NCI-H460 (cell line): Measurements from ENCODE around the gene ATF7IP2. TPM values are rescaled to one million over a fixed set of nuclear protein-coding genes. Genes with fewer than 3 reads are reported as not detected.
"Not testable (repeated sequence)": the region's sequence is repeated elsewhere in the genome, so short reads cannot be mapped to it uniquely, and the experiment has no call there.

Experiments
- DNase-seq: peaks from one replicate; pipeline ENCODE4 v3.0.0-alpha.2; 2016; ENCODE audit warnings: low read depth; ENCODE audit errors: extremely low read depth
- total RNA-seq: library from RNA; depleted of rRNA; stranded (reverse); fragments of >200 nt; shearing (Covaris generic); gene quantifications from 2 replicates; pipeline ENCODE4 v1.2.3, GENCODE V29; 2014

The ATF7IP2 gene
- total RNA-seq, 1 experiment from 2014 or later: 4.8 TPM

DNA sequence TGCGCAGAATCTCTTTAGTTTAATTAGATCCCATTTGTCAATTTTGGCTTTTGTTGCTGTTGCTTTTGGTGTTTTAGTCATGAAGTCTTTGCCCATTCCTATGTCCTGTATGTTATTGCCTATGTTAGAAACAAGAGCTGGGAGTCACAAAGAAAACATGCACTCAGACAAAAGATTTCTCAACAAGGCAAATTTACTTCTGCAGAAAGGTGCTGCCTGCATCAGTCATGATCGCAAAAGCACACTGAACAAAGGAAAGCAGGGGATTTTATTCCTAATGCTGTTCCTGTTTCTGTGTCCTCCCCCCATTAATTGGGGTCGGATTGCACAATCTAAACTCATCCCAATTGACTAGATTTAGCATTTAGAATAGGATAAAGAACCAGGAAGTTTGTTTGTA, 55.9 kb downstream of the ATF7IP2 start:
- DNase-seq: no peak

DNA sequence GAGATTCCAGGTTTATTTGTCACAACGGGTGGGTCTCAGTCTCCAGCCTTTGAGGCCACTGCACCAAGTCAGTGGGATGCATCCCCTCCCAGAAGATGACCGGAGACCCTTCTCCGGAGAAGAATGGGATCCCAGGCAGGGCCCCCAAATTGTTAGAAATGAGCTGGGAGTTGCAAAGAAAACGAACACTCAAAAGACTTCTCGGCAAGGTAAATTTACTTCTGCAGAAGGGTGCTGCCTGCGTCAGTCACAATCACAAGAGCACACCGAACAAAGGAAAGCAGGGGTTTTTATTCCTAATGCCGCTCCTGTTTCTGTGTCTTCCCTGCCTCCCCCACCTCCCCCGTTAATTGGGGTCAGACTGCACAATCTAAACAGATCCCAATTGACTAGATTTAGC, 61.4 kb downstream of the ATF7IP2 start:
- DNase-seq: no peak

DNA sequence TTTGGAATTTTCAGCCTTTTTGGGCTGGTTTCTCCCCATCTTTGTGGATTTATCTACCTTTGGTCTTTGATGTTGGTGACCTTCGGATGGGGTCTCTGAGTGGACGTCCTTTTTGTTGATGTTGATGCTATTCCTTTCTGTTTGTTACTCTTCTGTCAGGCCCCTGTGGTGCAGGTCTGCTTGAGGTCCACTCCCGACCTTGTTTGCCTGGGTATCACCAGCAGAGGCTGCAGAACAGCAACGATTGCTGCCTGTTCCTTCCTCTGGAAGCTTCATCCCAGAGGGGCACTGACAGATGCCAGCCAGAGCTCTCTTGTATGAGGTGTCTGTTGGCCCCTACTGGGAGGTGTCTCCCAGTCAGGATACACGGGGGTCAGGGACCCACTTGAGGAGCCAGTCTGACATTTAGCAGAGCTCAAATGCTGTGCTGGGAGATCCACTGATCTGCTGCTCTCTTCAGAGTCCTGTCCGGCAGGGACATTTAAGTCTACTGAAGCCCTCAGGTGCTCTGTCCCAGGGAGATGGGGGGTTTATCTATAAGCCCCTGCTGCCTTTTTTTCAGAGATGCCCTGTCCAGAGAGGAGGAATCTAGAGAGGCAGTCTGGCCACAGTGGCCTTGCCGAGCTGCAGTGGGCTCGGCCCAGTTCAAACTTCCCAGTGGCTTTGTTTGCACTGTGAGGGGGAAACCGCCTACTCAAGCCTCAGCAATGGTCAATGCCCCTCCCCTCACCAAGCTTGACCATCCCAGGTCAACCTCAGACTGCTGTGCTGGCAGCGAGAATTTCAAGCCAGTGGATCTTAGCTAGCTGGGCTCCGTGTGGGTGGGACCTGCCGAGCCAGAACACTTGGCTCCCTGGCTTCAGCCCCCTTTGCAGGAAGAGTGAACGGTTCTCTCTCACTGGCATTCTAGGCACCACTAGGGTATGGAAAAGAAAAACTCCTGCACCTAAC, 66.6 kb downstream of the ATF7IP2 start:
- not testable (repeated sequence) for DNase-seq

DNA sequence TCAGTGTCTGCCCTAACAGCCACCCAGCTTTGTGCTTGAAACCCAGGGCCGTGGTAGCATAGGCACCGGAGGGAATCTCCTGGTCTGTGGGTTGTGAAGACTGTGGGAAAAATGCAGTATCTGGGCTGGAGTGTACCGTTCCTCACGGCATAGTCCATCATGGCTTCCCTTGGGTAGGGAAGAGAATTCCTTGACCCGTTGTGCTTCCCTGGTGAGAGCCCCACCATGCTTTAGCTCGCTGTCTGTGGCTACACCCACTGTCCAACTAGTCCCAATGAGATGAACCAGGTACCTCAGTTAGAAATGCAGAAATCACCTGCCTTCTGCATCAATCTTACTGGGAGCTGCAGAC, 67.3 kb downstream of the ATF7IP2 start:
- no peak for DNase-seq

DNA sequence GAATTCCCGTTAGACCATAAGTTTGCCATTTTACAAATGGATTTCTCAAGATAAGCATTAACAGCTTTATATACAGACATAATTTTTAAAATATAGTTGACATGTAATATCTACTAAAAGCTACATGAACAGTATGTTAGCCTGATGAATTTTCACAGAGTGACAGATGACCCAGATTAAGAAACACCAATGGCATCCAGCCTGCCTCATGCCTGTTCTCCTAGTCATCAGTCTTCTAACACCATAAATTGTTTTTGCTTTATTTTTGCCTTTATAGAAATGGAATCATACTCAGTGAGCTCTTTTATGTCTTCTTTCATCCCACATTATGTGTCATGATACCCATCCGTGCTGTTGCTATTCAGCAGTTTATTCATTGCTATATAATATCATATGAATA, 80.0 kb downstream of the ATF7IP2 start:
- DNase-seq: no peak

DNA sequence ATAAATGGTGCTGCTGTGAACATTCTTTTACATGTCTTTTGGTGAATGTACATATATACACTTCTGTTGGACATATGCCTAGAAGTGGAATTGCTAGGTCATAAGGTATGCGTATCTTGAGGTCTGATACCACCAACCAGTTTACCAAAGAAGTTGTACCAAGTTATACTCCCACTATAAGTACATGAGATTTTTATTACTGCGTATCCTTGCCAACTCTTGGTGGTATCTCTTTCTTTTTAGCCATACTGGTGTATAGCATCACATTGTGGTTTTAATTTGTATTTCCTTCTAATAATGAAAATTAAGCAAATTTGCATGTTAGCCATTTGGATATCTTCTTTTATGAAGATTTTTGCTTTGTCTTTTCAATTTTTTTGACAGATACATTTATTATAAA, 80.5 kb downstream of the ATF7IP2 start:
- DNase-seq: no peak

DNA sequence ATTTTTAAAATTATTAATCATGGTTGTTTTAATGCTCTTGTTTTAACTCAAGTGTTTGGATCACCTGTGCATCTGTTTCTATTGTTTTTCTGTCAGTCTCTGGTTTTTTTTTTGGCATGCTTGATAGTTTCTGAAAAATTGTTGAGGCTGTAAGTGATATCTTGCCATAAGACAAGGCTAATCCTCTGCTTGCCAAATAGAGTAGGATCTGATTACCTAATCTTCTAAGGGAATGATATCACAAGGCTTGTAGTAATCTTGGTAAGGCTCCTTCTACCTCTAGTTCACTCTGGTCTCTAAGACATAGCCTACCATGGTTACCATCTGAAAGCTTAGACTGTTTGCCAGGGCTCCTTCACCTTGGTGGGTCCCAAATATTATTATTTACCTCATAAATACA, 81.0 kb downstream of the ATF7IP2 start:
- DNase-seq: no peak

DNA sequence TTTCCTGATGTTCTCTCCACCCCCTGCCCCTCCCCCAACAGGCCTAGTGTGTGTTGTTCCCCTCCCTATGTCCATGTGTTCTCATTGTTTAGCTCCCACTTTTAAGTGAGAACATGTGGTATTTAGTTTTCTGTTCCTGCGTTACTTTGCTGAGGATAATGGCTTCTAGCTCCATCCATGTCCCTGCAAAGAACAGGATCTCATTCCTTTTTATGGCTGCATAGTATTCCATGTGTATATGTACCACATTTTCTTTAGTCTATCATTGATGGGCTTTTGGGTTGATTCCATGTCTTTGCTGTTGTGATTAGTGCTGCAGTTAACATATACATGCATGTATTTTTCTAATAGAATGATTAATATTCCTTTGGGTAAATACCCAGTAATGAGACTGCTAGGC, 90.8 kb downstream of the ATF7IP2 start:
- not testable (repeated sequence) for DNase-seq

DNA sequence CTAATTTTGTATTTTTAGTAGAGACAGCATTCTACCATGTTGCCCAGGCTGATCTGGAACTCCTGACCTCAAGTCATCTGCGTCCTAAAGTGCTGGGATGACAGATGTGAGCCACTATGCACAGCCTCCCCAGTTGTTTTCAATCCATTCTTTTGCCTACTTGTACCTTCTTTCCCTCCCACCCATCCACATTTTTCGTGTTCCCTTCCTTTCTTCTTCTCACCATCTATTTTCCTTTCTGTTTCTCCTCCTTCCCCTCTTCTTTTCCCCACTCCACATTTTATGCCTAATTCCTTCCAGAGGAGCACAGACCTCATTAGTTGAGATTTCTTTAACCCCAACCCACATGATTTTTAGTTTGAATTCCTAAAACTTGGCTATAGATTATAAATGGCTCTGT, 94.3 kb downstream of the ATF7IP2 start:
- DNase-seq: no peak

DNA sequence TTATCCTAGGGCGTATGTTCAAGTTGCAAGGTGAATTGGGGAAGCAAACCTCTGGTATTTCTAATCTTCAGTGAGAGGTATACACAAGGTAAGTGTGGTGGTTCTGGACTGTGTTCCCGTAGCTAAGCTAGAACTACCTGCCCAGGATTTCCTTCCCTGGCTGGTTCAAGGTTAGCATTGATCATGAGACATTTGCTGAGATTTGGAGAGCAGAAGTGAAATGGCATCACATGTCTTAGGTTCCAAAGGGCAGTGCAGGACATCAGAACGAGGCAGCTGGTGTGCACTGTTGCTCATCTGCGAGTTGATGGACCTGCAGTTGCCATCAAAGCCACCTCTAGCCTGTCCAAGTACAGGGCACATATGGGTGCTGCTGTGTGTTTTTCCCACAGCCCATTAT, 99.3 kb downstream of the ATF7IP2 start:
- DNase-seq: no peak

DNA sequence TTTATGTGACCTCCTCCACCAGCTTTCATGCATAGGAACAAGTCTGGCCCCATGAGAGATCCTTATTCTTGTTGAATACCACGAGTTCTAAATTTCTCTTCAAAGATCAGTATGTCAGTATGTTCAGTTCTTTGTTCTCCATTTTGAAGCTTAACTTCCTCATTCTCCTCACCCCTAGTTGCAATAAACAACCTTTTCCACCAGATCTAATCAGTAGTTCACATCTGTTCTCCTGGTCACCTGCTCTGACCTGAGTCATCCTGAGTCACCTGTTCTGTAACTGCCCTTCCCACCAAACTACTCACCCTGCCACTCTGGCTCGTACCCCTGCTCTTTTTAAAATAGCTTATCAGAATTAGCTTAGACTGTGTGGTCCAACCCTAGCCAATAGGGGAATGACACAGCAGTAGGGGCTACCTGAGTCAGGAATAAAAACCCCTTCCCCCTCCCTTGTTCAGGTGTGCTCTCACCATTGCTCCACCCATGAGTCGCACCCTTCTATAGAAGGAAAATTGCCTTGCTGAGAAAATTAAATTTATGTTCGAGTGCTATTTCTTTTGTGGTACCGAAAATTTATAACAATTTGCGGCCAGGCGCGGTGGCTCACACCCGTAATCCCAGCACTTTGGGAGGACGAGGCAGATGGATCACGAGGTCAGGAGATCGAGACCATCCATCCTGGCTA, 100.0 kb downstream of the ATF7IP2 start:
- no peak for DNase-seq

DNA sequence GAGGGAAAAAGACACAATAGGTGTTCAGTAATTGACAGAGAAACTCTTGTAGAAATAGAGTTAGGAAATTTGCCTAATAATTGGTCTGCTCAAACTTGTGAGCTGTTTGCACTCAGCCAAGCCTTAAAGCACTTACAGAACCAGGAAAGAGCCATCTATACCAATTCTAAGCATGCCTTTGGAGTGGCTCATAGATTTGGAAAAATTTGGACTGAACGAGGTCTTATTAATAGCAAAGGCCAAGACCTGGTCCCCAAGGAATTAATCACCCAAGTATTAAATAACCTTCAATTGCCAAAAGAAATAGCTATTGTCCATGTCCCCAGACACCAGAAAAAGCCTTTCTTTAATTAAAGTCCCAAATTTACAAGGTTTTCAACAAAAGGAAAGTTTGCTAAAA, 104.3 kb downstream of the ATF7IP2 start:
- no peak for DNase-seq

DNA sequence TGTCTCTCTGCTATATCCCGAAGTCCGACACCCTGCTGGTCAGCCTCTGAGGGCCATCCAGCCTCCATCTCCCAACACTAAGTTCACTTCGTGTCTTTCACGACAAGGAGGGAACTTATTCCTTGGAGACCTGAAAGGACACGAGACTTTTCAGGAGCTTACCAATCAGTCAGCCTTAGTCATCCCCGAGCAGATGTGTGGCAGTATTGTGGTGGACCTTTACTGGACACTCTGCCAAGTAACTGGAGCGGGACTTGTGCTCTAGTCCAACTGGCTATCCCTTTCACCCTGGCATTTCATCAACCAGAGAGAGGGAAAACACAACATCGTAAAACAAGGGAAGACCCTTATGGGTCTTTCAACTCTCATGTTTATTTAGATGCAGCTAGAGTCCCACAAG, 107.4 kb downstream of the ATF7IP2 start:
- no peak for DNase-seq

DNA sequence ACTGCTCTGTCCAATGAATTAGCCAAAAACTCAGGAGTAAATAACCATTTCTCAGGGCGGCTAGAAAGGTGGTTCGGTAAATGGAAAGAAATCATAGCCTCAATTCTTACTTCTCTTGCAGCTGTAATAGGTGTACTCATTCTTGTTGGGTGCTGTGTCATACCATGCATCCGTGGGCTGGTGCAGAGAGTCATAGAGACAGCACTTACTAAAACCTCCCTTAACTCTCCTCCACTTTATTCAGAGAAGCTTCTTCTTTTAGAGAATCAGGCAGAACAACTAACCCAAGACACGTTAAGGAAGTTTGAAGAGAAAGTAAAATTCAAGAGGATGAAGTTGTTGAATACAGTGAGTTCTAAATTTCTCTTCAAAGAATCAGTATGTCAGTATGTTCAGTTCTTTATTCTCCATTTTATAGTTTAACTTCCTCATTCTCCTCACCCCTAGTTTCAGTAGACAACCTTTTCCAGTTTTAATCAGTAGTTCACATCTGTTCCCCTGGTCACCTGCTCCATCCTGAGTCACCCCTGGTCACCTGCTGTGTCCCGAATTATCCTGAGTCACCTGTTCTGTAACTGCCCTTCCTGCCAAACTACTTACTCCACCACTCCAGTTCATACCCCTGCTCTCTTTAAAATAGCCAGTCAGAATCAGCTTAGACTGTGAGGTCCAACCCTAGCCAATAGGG, 108.6 kb downstream of the ATF7IP2 start:
- DNase-seq: no peak

DNA sequence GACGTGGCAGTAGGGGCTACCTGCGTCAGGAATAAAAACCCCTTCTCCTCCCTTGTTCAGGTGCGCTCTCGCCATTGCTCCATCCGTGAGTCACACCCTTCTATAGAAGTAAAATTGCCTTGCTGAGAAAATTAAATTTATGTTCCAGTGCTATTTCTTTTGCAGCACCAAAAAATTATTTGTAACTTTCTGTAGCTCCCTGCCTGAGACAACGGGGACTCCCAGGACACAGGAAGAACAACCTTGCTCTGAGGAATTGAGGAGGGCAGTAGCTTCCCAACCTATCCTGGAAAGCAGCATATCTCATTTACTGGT, 109.1 kb downstream of the ATF7IP2 start:
- no peak for DNase-seq

DNA sequence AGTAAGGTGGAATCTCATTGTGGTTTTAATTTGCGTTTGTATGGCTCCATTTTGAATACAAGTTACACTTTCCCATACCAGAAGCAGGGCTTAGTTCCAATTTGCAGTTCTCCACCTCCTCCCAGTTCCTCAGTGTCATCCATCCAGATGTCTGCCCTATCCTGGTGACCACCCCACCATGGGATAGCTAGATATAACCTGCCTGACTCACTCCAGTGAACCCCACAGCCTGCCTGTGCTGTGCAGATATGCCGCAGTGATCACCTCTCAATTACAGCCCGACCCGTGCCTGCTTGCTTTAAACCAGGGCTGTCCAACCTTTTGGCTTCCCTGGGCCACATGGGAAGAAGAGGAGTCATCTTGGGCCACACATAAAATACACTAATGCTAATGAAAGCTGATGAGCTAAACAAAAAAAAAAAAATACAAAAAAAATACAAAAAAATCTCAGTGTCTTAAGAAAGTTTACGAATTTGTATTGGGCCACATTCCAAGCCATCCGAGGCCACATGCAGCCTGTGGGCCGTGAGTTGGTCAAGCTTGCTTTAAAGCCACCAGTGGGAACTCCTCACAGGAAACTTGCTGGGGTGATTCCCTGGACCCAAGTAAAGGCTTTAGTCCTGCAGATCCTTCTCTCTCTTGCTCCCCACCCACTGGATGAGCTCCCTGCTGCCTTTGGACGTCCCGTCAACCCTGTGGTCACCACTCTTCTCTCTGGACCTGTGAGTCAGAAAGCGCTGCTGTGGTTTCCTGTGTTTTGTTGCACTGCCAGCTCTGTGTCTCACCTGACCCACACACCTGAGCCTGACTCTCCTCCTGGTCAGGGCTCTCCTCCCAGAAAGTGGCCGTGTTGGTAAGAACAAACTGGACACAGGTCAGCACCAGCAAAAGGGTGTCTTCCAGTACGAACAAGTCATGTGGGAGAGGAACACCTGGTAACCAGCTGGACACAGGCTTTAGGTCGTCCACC, 111.6 kb downstream of the ATF7IP2 start:
- no peak for DNase-seq

DNA sequence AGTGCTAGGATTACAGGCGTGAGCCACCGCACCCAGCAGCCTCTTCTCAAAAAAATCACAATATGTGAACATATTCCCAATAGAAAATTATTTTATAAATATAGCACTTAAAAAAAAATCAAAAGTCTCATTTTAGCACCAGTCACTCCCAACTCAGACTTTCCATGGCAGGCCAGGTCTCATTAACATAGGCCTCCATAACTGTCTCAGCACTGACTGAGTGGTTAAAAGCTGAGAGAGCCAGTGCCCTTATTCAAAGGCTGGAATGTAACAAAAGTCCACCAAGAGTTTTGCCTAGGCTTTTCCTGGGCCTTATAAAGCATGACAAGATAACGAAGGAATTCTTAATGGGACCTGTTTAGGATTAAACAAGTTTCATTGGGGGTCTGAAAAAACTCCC, 114.7 kb downstream of the ATF7IP2 start:
- DNase-seq: no peak

DNA sequence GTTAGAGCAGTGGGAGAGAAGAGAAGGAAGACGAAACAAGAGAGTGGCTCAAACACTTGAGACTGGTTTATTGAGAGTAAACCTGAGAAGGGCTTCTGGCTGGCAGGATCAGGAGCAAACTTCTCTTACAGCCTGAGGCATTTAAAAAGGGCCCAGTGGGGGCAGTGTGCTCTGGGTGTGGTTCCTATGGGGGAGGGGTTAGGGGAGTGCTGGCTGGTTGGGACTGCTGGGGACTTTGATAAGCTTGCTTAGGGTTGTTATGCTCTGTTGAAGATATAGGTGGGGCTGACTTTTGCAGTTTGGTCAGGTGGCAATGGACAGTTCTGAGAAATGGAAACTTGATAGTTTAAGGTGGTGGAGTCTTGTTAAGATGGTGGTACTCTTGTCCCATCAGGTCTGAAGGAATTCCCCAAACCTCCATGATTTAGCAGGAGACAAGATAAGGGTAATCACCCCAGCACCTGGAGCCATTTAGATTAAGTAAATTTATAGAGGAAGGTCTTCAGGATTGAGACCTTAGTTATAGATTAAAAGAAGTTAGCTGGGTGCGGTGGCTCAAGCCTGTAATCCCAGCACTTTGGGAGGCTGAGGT, 115.3 kb downstream of the ATF7IP2 start:
- DNase-seq: no peak

DNA sequence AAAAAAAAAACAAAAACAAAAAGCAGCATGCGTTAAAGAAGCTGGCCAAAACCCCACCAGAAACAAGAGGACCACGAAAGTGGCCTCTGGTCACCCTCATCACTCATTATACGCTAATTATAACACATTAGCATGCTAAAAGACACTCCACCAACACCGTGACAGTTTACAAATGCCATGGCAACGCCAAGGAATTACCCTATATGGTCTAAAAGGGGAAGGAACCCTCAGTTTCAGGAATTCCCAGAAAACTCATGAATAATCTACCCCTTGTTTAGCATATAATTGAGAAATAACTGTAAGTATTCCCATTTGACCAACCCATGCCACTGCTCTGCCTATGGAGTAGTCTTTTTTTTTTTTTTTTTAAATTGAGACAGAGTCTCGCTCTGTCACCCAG, 116.9 kb downstream of the ATF7IP2 start:
- DNase-seq: no peak

DNA sequence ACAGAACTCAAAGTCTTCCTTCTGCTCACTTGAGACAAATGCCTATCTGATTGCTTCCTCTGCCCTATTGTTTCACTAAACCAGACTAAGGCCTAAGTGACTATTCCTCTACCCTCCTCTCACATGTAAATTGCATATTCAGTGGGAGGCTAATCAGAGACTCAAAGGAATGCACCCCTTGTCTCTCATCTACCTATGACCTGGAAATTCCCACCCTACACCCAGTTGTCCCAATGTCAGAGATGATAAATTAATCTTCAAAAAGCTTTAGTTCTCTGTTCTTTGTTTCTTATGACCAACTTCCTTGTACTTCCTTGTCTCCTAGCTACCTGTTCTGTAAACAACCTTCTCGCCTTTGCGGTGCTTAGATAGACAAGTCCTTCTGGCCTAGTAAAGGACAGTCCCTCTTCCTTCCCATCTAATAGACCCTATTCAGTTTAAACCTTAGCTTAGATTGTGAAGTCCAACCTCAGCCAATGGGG, 118.6 kb downstream of the ATF7IP2 start:
- DNase-seq: no peak
